ENCODE data around the gene KIF2A. TPM values are rescaled to one million over a fixed set of nuclear protein-coding genes. Genes with fewer than 3 reads are reported as not detected.

KIF2A gene
- total and polyA plus RNA-seq, 4 donors, result 3.5 to 64.3 (median 20.3) TPM

DNA sequence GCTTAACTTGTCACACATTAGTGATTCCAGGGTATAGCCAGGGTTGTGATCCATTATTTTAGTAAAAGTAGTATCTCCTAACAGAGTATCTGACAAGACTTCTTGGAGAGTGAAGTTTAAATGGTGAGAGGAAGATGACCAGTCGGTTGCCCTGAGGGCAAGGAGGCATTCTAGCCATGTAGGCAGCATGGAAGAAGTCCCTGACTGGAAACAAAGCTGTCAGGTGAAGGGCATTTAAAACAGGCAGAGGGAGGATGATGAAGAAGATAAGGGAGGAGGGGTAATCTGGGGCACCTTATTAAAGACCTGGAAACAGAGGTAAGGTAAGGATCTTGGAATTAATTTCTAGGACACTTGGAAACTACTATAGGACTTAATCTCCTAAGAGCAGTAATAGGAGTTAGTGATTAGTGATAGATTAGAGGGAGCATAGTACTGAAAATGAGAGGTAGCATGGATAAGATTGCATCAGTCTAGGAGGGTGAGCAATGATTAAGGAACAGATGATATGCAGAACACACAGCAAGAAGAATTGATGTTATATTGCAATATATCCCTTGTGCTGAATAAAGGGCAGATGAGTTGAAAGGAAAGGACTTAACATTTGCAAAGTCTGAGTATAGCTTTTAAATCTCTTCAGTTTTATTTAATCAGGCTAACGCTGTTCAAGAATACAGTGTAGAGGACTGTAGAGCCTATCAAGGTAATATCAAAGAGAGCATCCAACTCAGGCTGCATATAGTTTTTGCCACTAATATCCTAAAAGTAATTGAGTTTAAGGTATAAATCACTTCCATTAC is 9.6 kb downstream of the KIF2A start:
- DNase-seq (no peak), ATAC-seq (ENCODE audit: insufficient read depth, low FRiP score) (no peak)
- H3K27me3 ChIP-seq (ENCODE audit: control insufficient read depth in 3 of 3, insufficient read depth in 3 of 3, low read length in 2 of 3), result no peaks in the 10 kb centered on the region
- H3K9ac ChIP-seq (ENCODE audit: insufficient read depth in 1 of 2, low read length in 2 of 2), result no peak overlapping the region
- H3K4me1 ChIP-seq (ENCODE audit: control insufficient read depth in 5 of 5, insufficient read depth in 5 of 5, low read length in 5 of 5), result peaks cover 0 to 15% (median 0%) of the 10 kb centered on the region in 5 donors
- TF ChIP-seq, protein P1, sequence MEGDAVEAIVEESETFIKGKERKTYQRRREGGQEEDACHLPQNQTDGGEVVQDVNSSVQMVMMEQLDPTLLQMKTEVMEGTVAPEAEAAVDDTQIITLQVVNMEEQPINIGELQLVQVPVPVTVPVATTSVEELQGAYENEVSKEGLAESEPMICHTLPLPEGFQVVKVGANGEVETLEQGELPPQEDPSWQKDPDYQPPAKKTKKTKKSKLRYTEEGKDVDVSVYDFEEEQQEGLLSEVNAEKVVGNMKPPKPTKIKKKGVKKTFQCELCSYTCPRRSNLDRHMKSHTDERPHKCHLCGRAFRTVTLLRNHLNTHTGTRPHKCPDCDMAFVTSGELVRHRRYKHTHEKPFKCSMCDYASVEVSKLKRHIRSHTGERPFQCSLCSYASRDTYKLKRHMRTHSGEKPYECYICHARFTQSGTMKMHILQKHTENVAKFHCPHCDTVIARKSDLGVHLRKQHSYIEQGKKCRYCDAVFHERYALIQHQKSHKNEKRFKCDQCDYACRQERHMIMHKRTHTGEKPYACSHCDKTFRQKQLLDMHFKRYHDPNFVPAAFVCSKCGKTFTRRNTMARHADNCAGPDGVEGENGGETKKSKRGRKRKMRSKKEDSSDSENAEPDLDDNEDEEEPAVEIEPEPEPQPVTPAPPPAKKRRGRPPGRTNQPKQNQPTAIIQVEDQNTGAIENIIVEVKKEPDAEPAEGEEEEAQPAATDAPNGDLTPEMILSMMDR (IDR thresholded peaks at IDR 0.05; ENCODE audit: control extremely low read depth, extremely low read depth), result no peak
- H3K27ac ChIP-seq (ENCODE audit: low read depth in 1 of 2, low read length in 1 of 2), result no peak overlapping the region
- H3K4me3 ChIP-seq, result no peak overlapping the region
- 72 to 87% methylated on average over 2 of the region's 2 CpGs for WGBS, 2 donors
- H3K36me3 ChIP-seq (ENCODE audit: control insufficient read depth in 4 of 4, insufficient read depth in 4 of 4, low read length in 4 of 4), result peaks cover 0 to 2% (median 0%) of the 10 kb centered on the region in 4 donors
- no peaks in the 10 kb centered on the region for H3K9me3 ChIP-seq (ENCODE audit: control insufficient read depth in 4 of 4, insufficient read depth in 3 of 4, low read length in 3 of 4)

DNA sequence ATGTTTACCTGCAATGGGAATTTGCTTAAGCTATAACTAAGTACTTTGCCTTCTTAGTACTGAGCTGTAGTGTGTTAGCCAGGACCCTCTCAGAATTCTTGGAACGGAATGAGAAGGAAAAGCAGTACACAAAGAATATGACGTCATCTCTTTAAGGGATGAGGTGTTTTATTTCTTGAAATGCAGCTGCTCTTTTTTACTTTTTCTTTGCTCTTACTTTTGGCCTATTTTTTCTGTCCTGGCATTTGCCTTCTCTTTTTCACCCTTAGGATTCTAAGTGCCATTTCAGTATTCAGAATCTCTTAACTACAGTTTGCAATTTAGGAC is 10.1 kb downstream of the KIF2A start:
- H3K36me3 ChIP-seq (ENCODE audit: control insufficient read depth in 4 of 4, insufficient read depth in 4 of 4, low read length in 4 of 4), result peaks cover 0 to 2% (median 0%) of the 10 kb centered on the region in 4 donors
- DNase-seq (peak in 2 of 3 donors; percentile 36 to 42), ATAC-seq (ENCODE audit: insufficient read depth, low FRiP score) (no peak)
- 48 to 56% methylated on average over 2 of the region's 2 CpGs for WGBS, 2 donors
- H3K27me3 ChIP-seq (ENCODE audit: control insufficient read depth in 3 of 3, insufficient read depth in 3 of 3, low read length in 2 of 3), result no peaks in the 10 kb centered on the region
- no peaks in the 10 kb centered on the region for H3K9me3 ChIP-seq (ENCODE audit: control insufficient read depth in 4 of 4, insufficient read depth in 3 of 4, low read length in 3 of 4)
- no peak overlapping the region for H3K27ac ChIP-seq (ENCODE audit: low read depth in 1 of 2, low read length in 1 of 2)
- H3K9ac ChIP-seq (ENCODE audit: insufficient read depth in 1 of 2, low read length in 2 of 2), result no peak overlapping the region
- H3K4me1 ChIP-seq (ENCODE audit: control insufficient read depth in 5 of 5, insufficient read depth in 5 of 5, low read length in 5 of 5), result peaks cover 0 to 15% (median 0%) of the 10 kb centered on the region in 5 donors
- no peak overlapping the region for H3K4me3 ChIP-seq
- TF ChIP-seq, protein P1 (IDR thresholded peaks at IDR 0.05; ENCODE audit: control extremely low read depth, extremely low read depth), result no peak

DNA sequence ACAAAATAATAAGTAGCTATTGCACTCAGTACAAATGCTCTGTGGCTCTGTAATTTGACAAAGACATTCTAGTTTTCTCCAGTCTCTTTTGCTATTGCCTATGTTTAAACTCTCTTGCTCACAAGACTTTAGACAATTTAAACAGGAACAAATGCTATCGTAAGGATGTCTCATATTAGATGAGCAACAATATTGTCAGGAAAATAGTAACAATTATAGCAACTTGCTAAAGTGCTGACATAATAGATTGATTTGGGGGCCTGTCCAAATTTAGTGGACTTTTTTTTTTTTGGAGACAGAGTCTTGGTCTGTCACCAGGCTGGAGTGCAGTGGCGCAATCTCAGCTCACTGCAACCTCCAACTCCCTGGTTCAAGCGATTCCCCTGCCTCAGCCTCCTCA is 11.8 kb downstream of the KIF2A start:
- peaks cover 0 to 10% (median 0%) of the 10 kb centered on the region in 5 donors for H3K4me1 ChIP-seq (ENCODE audit: control insufficient read depth in 5 of 5, insufficient read depth in 5 of 5, low read length in 5 of 5)
- no peaks in the 10 kb centered on the region for H3K27me3 ChIP-seq (ENCODE audit: control insufficient read depth in 3 of 3, insufficient read depth in 3 of 3, low read length in 2 of 3)
- TF ChIP-seq, protein P1 (IDR thresholded peaks at IDR 0.05; ENCODE audit: control extremely low read depth, extremely low read depth), result no peak
- no peak overlapping the region for H3K27ac ChIP-seq (ENCODE audit: low read depth in 1 of 2, low read length in 1 of 2)
- WGBS, 2 donors, result 81 to 90% methylated on average over 3 of the region's 3 CpGs
- no peak for ATAC-seq (ENCODE audit: insufficient read depth, low FRiP score)
- no peak overlapping the region for H3K9ac ChIP-seq (ENCODE audit: insufficient read depth in 1 of 2, low read length in 2 of 2)
- no peak overlapping the region for H3K4me3 ChIP-seq
- peaks cover 0 to 3% (median 1%) of the 10 kb centered on the region in 4 donors for H3K36me3 ChIP-seq (ENCODE audit: control insufficient read depth in 4 of 4, insufficient read depth in 4 of 4, low read length in 4 of 4)
- no peak for DNase-seq
- no peaks in the 10 kb centered on the region for H3K9me3 ChIP-seq (ENCODE audit: control insufficient read depth in 4 of 4, insufficient read depth in 3 of 4, low read length in 3 of 4)
